ENCODE data around the gene MAD2L1.

GRCh38 chr4:120034913-120035312 lies 31.7 kb downstream of the MAD2L1 start:
- TF ChIP-seq CTCF (IDR thresholded peaks at IDR 0.05): no peak
- TF ChIP-seq POLR2A (IDR thresholded peaks at IDR 0.05): no peak

Measured in esophagus squamous epithelium (tissue), 4 donors.